ENCODE data around the gene EXOC6.
"Not testable (repeated sequence)": the region's sequence is repeated elsewhere in the genome, so short reads cannot be mapped to it uniquely, and the experiment has no call there.

DNA sequence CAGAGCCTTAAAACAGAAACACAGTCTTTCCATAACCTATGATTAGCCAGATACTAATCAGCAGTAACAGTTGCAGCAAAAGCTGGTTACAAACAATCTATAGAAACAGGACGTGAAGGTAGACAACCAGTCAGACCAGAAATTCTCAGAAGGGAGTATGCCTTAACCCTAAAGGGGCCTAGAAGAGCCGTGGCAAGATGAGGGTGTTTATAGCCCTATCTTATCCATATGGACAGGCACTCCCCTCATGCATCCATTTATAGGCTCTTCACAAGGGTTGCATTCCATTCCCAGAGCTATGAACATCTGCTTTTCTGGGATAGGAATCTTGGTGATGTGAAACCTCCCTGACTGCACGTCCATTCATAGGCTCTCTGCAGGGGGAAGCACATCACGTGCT lies 64.3 kb downstream of the EXOC6 start:
- TF ChIP-seq POLR2A (IDR thresholded peaks at IDR 0.05; ENCODE audit: low read depth, low read length); NR2F1 (conservative IDR thresholded peaks at IDR 0.05); NR2C2 (IDR thresholded peaks at IDR 0.05; ENCODE audit: borderline replicate concordance, control insufficient read depth, insufficient read length, low read depth): not testable (repeated sequence)
- TF ChIP-seq, protein P1, sequence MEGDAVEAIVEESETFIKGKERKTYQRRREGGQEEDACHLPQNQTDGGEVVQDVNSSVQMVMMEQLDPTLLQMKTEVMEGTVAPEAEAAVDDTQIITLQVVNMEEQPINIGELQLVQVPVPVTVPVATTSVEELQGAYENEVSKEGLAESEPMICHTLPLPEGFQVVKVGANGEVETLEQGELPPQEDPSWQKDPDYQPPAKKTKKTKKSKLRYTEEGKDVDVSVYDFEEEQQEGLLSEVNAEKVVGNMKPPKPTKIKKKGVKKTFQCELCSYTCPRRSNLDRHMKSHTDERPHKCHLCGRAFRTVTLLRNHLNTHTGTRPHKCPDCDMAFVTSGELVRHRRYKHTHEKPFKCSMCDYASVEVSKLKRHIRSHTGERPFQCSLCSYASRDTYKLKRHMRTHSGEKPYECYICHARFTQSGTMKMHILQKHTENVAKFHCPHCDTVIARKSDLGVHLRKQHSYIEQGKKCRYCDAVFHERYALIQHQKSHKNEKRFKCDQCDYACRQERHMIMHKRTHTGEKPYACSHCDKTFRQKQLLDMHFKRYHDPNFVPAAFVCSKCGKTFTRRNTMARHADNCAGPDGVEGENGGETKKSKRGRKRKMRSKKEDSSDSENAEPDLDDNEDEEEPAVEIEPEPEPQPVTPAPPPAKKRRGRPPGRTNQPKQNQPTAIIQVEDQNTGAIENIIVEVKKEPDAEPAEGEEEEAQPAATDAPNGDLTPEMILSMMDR (IDR thresholded peaks at IDR 0.05 in 2 of 3, conservative IDR thresholded peaks at IDR 0.05 in 1 of 3; ENCODE audit: control insufficient read depth in 2 of 3, extremely low read depth in 1 of 3, insufficient read depth in 1 of 3, low read depth in 3 of 3, low read length in 3 of 3): not testable (repeated sequence)
- TF ChIP-seq, protein P2, sequence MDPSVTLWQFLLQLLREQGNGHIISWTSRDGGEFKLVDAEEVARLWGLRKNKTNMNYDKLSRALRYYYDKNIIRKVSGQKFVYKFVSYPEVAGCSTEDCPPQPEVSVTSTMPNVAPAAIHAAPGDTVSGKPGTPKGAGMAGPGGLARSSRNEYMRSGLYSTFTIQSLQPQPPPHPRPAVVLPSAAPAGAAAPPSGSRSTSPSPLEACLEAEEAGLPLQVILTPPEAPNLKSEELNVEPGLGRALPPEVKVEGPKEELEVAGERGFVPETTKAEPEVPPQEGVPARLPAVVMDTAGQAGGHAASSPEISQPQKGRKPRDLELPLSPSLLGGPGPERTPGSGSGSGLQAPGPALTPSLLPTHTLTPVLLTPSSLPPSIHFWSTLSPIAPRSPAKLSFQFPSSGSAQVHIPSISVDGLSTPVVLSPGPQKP (IDR thresholded peaks at IDR 0.05; ENCODE audit: low read depth, low read length): not testable (repeated sequence)
